PC-9 (cell line): Measurements from ENCODE around the gene SMC6. TPM values are rescaled to one million over a fixed set of nuclear protein-coding genes. Genes with fewer than 3 reads are reported as not detected.

Experiments
- BruUV-seq: library from RNA; stranded (reverse); fragments of 400-500 nt; replicated peaks from 2 replicates; lab custom pipeline; 2021; lab: Mats Ljungman, UMichigan
- CTCF ChIA-PET: fragments of 300-600 bp; sonication (Branson Sonifier 250); formaldehyde crosslinking; loops from one replicate; lab custom pipeline; 2022; ENCODE audit warnings: antibody characterized with exemption; lab: Charles Lee
- POLR2A ChIA-PET: fragments of 300-600 bp; sonication (Branson Sonifier 250); formaldehyde crosslinking; loops from one replicate; lab custom pipeline; 2022; ENCODE audit warnings: antibody characterized with exemption; ENCODE audit not compliant: unreplicated experiment; lab: Charles Lee
- DNase-seq, 2 experiments: peaks; one replicate each; pipeline versions ENCODE4 v3.0.0 to v3.0.0-alpha.2; 2015 to 2022; ENCODE audit warnings: mixed read lengths in 1 of 2
- H2AFZ ChIP-seq: fragments of 200-600 bp; sonication (generic); 2 replicates; pipeline ENCODE4 v1.8.1; 2017; ENCODE audit warnings: antibody characterized with exemption
- H3F3A ChIP-seq: fragments of 200-600 bp; sonication (generic); 2 replicates; pipeline ENCODE4 v1.8.1; 2017; ENCODE audit warnings: antibody characterized with exemption, mild to moderate bottlenecking, low read depth; ENCODE audit not compliant: insufficient read depth
- H3K27ac ChIP-seq: fragments of 200-600 bp; sonication (generic); 2 replicates; pipeline ENCODE4 v1.6.1; 2016; ENCODE audit warnings: mixed run types
- H3K27me3 ChIP-seq: fragments of 200-600 bp; sonication (generic); 2 replicates; pipeline ENCODE4 v1.6.1; 2016; ENCODE audit warnings: low read depth, mixed run types; ENCODE audit not compliant: insufficient read depth
- H3K36me3 ChIP-seq: fragments of 200-600 bp; sonication (generic); 2 replicates; pipeline ENCODE4 v1.6.1; 2016; ENCODE audit warnings: low read depth, mixed run types
- H3K4me1 ChIP-seq: fragments of 200-600 bp; sonication (generic); replicated peaks from 2 replicates; pipeline ENCODE4 v1.6.1; 2016; ENCODE audit warnings: mixed run types; ENCODE audit not compliant: insufficient read depth
- H3K4me2 ChIP-seq: fragments of 200-600 bp; sonication (generic); 2 replicates; pipeline ENCODE4 v1.6.1; 2017; ENCODE audit warnings: mixed run types
- H3K4me3 ChIP-seq: fragments of 200-600 bp; sonication (generic); 2 replicates; pipeline ENCODE4 v1.6.1; 2016; ENCODE audit warnings: mixed run types
- H3K79me2 ChIP-seq: fragments of 200-600 bp; sonication (generic); 2 replicates; pipeline ENCODE4 v1.6.1; 2017; ENCODE audit warnings: low read depth, mixed run types
- H3K9me2 ChIP-seq: fragments of 200-600 bp; sonication (generic); 2 replicates; pipeline ENCODE4 v1.8.1; 2017; ENCODE audit warnings: mild to moderate bottlenecking; ENCODE audit not compliant: insufficient read depth
- H3K9me3 ChIP-seq: fragments of 200-600 bp; sonication (generic); 2 replicates; pipeline ENCODE4 v1.8.1; 2016; ENCODE audit warnings: low read depth; ENCODE audit not compliant: insufficient read depth
- H4K20me1 ChIP-seq: fragments of 200-600 bp; sonication (generic); 2 replicates; pipeline ENCODE4 v1.8.1; 2017; ENCODE audit not compliant: insufficient read depth
- EZH2 ChIP-seq: fragments of 200-600 bp; sonication (generic); IDR thresholded peaks from 2 replicates; pipeline ENCODE4 v1.8.0; 2017; ENCODE audit warnings: antibody characterized with exemption, low read depth
- intact Hi-C: fragments of 100-400 bp; cut with micrococcal nuclease; formaldehyde crosslinking; loops from one replicate; pipeline ENCODE4 v1.10.0; 2022; ENCODE audit not compliant: unreplicated experiment
- total RNA-seq: library from RNA; stranded (reverse); gene quantifications from 2 replicates; pipeline ENCODE4 v1.2.3, GENCODE V29; 2021
- TF ChIP-seq, protein P1 (sequence below): fragments of 200-600 bp; sonication (generic); conservative IDR thresholded peaks from 2 replicates; pipeline ENCODE4 v1.6.1; 2017; ENCODE audit warnings: mixed run types, antibody characterized with exemption, mild to moderate bottlenecking, moderate library complexity

Gene SMC6
- total RNA-seq, 1 experiment from 2014 or later = 19.2 TPM

DNA sequence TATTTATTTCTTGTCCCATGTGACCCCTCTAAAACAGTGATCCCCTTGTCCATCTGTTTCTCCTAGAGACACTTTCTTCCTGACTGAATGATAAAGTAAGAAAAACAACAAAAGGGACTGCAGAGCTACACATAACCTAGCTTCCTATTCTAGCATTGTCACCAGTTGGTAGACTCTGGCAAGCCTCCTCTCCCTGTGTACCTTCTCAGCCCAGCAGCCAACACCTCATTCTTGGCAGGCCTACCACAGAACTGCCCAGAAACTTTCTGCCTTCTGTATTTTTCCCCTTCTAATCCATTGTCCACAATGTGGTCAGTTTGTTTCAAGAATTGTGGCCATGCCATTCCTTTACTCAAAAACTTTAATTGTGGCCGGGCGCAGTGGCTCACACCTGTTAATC, 13.4 kb downstream of the SMC6 start:
- intact Hi-C loops = no loop called here
- Histone ChIP-seq H3K36me3 (peaks cover 12% of the 10 kb centered on the region; the same call in 1 of the 2 replicates), H3K27ac (no peak overlapping the region), H3F3A (no peaks in the 10 kb centered on the region), H3K79me2 (no peaks in the 10 kb centered on the region), H3K4me1 (no peaks in the 10 kb centered on the region), H3K27me3 (no peaks in the 10 kb centered on the region), H3K4me3 (no peak overlapping the region), H2AFZ (no peak overlapping the region), H4K20me1 (no peaks in the 10 kb centered on the region), H3K9me3 (no peaks in the 10 kb centered on the region), H3K9me2 (no peaks in the 10 kb centered on the region), H3K4me2 (no peak overlapping the region)
- POLR2A ChIA-PET = no interaction called here
- DNase-seq = no peak
- no peak for TF ChIP-seq EZH2
- TF ChIP-seq, protein P1, sequence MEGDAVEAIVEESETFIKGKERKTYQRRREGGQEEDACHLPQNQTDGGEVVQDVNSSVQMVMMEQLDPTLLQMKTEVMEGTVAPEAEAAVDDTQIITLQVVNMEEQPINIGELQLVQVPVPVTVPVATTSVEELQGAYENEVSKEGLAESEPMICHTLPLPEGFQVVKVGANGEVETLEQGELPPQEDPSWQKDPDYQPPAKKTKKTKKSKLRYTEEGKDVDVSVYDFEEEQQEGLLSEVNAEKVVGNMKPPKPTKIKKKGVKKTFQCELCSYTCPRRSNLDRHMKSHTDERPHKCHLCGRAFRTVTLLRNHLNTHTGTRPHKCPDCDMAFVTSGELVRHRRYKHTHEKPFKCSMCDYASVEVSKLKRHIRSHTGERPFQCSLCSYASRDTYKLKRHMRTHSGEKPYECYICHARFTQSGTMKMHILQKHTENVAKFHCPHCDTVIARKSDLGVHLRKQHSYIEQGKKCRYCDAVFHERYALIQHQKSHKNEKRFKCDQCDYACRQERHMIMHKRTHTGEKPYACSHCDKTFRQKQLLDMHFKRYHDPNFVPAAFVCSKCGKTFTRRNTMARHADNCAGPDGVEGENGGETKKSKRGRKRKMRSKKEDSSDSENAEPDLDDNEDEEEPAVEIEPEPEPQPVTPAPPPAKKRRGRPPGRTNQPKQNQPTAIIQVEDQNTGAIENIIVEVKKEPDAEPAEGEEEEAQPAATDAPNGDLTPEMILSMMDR = no peak
- BruUV-seq = no TSS peak
- CTCF ChIA-PET = no interaction called here

DNA sequence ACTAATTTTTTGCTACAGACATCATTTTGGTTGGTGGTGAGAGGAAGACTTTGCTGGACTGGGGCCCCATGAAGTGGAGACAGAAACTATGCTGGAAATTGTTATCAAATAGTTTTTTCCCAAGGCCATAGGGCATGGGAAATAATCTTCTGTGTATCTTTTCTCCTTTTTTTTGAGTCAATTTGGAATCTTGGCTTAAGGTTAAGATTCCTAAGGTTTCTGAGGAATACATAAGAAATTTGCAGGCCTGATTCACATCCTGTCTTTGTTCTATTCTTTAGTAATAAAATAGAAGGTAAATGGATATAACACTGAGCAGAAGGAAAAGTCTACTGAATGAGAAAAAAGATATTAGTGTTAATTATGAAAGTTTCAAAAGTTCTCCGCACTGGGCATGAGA, 16.6 kb downstream of the SMC6 start:
- no peaks in the 10 kb centered on the region for H3F3A ChIP-seq
- no TSS peak for BruUV-seq
- H3K79me2 ChIP-seq = no peaks in the 10 kb centered on the region
- no peaks in the 10 kb centered on the region for H3K4me1 ChIP-seq
- no peaks in the 10 kb centered on the region for H3K9me2 ChIP-seq
- ChIA-PET POLR2A (no interaction called here), CTCF (no interaction called here)
- no peaks in the 10 kb centered on the region for H3K27me3 ChIP-seq
- TF ChIP-seq, protein P1 = no peak
- no peak for TF ChIP-seq EZH2
- intact Hi-C loops = no loop called here
- H3K36me3 ChIP-seq = peaks cover 15% of the 10 kb centered on the region
- H3K9me3 ChIP-seq = no peaks in the 10 kb centered on the region
- H2AFZ ChIP-seq = no peak overlapping the region
- 0 out of 2 replicates have a peak, but pooled peaks cover 3% of the 10 kb centered on the region for H4K20me1 ChIP-seq
- DNase-seq = no peak
- H3K27ac ChIP-seq = no peak overlapping the region
- H3K4me3 ChIP-seq = no peak overlapping the region
- no peak overlapping the region for H3K4me2 ChIP-seq

DNA sequence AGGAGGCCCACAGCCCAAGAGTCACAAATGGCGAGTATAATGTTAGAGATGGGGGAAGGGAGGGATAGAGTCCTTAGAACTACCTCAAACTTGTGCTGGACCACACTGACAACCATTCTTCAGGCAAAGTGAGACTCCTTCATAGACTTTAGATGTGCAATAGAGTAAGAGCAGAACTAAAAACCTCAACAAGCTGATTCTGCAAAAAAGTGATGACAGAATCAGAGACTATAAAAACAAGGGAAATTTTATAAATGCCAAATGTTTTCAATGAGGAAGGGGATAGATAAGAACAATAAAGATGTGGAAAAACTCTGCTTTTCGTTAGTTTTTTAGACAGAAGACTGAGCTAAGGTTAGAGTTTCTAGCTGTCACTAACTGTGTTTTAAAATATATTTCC, 17.7 kb downstream of the SMC6 start:
- DNase-seq = no peak
- Histone ChIP-seq H3K36me3 (peaks cover 19% of the 10 kb centered on the region), H3K4me2 (no peak overlapping the region)

More for the DNA sequence above, 17.7 kb downstream of the SMC6 start:
- Histone ChIP-seq H3K27ac (no peak overlapping the region), H3K79me2 (no peaks in the 10 kb centered on the region), H3K9me2 (no peaks in the 10 kb centered on the region), H3F3A (no peaks in the 10 kb centered on the region), H3K27me3 (no peaks in the 10 kb centered on the region), H3K4me3 (no peak overlapping the region), H3K4me1 (no peaks in the 10 kb centered on the region), H3K9me3 (no peaks in the 10 kb centered on the region), H4K20me1 (0 out of 2 replicates have a peak, but pooled peaks cover 3% of the 10 kb centered on the region), H2AFZ (no peak overlapping the region)
- no TSS peak for BruUV-seq
- TF ChIP-seq, protein P1 = no peak
- TF ChIP-seq EZH2 = no peak
- ChIA-PET CTCF (no interaction called here), POLR2A (no interaction called here)
- intact Hi-C loops = no loop called here
